Retinal pigment epithelial cell (primary cell): Measurements from ENCODE around the gene HPCAL1.

Source experiments
- DNase-seq: peaks from one replicate; pipeline ENCODE4 v3.0.0-alpha.2; 2010; ENCODE audit warnings: low read depth
- H3K4me3 ChIP-seq: 2 replicates; pipeline ENCODE4 v1.5.1; 2011; ENCODE audit warnings: mild to moderate bottlenecking, low read length, control low read depth, moderate library complexity
- CTCF ChIP-seq: conservative IDR thresholded peaks from 2 replicates; pipeline ENCODE4 v1.5.1; 2011; ENCODE audit warnings: low read depth, low read length, control low read depth, inconsistent platforms

HPCAL1 gene

GRCh38 chr2:10469301-10469700 lies 166.6 kb downstream of the HPCAL1 start:
- DNase-seq = no peak
- TF ChIP-seq CTCF = no peak
- H3K4me3 ChIP-seq = no peak overlapping the region

GRCh38 chr2:10469955-10470608 lies 167.4 kb downstream of the HPCAL1 start:
- no peak for DNase-seq
- H3K4me3 ChIP-seq = no peak overlapping the region
- no peak for TF ChIP-seq CTCF

GRCh38 chr2:10471046-10471571 lies 168.4 kb downstream of the HPCAL1 start:
- TF ChIP-seq CTCF = no peak
- H3K4me3 ChIP-seq = no peak overlapping the region
- DNase-seq = no peak

- no peak overlapping the region for H3K4me3 ChIP-seq
- TF ChIP-seq CTCF = peak; percentile 36
- DNase-seq = no peak
Measured at GRCh38 chr2:10471955-10472354, 169.3 kb downstream of the HPCAL1 start.

GRCh38 chr2:10473121-10473756 lies 170.5 kb downstream of the HPCAL1 start:
- no peak for DNase-seq
- no peak for TF ChIP-seq CTCF
- no peak overlapping the region for H3K4me3 ChIP-seq

GRCh38 chr2:10475221-10475722 lies 172.6 kb downstream of the HPCAL1 start:
- DNase-seq = no peak
- TF ChIP-seq CTCF = no peak
- no peak overlapping the region for H3K4me3 ChIP-seq
